Dedifferentiated amniotic fluid mesenchymal stem cell (primary cell): ENCODE results near the gene RASA4.
A peak's percentile ranks its signal among the peaks of the same experiment; 100 is the strongest.
"Not testable (repeated sequence)": the region's sequence is repeated elsewhere in the genome, so short reads cannot be mapped to it uniquely, and the experiment has no call there.

ENCODE experiments used
- DNase-seq: peaks from one replicate; pipeline ENCODE4 v3.0.0-alpha.2; 2016; ENCODE audit errors: extremely low spot score

Gene RASA4

DNA sequence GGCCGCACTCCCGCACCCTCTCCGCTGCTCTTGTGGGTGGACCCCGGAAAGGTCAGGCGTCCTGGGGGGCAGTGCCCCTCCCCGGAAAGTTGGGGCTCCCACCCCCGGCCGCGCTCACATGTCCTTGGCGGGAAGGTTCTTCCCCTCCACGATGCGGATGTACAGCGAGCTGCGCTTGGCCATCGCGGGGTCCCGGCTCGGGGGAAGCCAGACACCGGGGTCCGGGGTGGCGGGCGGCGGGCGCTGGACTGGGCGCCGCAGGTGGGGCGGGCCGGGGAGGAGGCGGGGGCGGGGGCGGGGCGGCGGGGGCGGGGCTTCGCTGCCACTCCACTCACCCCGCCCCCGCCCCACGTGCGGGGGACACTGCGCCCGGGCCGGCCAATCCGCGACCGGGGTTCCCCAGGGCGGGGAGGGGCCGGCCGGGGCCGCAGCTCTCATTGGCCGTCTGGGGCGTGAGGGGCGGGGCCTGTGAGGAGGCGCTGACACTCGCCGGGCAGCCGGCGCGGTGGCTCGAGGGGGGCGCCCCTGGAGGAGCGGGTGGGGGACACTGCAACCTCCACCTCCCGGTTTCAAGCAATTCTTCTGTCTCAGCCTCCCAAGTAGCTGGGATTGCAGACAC lies at the start of gene RASA4:
Gene RASA4 (minus strand): TSS at position 250 of the 619 bp plus-strand sequence. CDS start 67 bp downstream, at position 183.
- DNase-seq, result peak; percentile 6

DNA sequence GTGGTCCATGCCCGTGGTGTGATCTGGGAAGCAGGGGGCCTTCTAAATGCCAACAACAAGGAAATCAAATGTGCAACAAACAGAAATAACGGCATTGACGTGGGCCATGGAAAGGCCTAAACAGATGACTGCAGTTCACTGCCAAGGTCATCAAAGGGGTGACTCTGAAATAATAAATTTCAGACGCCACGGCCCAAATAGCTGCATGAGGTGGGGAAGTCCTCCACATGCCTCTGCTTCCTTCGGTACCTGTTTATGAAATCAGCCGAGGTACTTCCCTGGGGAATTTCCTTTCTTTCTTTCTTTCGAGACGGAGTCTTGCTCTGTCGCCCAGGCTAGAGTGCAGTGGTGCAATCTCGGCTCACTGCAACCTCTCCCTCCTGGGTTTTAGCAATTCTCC lies 48.2 kb upstream of the RASA4 start:
- not testable (repeated sequence) for DNase-seq

DNA sequence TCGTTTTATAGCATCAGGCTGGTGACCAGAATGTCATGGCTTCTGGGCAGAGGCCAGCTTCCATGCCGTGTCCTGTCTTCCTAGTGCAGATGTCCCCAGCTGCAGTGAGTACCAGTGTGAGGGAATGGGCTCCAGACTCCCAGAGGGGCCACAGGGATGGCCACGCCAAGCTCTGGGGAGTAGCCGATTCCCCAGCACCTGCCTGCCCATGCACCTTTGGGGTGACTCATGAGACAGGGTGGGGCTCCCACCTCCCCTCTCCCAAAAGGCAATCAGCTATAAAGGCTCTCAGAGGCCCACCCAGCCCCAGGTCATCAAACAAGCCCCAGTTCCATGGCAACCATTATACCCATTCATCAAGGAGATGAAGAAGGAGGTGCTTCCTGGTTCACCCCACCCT lies 33.4 kb upstream of the RASA4 start, which contains the start of gene SPDYE2B:
Gene SPDYE2B (plus strand): TSS at position 396 of the 400 bp plus-strand sequence. CDS start 2,030 bp downstream, outside the sequence.
- not testable (repeated sequence) for DNase-seq

- not testable (repeated sequence) for DNase-seq
Measured at GRCh38 chr7:102647813-102648212, 31.3 kb upstream of the RASA4 start.

DNA sequence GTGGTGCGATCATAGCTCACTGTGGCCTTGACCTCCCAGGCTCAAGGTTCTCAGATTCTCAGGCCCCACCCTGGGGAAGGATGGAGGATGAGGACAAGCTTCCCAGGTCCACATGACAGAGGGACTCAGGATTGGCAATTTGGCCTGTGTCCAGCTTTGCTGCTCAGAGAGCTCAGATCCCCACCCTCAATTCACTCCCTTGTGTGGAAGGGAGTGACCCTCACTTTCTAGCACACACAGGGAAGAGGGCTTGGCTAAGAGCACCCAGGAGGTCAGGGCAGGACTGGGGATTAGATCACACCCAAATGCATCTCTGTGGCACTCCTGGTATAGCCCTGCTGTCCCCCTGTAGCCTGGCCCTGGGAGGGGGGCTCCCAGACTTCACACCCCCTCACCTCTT lies 26.8 kb upstream of the RASA4 start:
- DNase-seq, result not testable (repeated sequence)

DNA sequence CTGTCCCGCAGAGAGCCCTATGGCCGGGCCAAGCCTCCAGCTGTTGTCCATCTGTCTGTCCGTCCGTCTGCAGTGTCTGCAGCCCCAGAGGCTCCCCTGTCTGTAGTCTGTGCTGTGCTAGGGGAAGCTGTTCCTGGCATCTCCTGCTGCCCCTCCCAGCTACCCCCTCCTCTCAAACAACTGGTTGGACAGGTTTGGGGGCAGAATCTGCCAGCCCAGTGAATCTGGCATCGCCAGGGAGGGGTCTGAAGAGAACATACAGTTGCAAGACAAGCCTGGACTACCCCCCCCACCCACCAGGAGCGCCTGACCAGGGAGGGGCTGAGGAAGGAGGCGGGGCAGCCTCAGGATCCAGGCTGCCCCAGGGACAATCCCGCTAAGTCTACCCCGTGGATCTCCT lies 26.1 kb upstream of the RASA4 start, which contains the start of gene UPK3BL1:
Gene UPK3BL1 (minus strand): TSS at position 101 of the 400 bp plus-strand sequence. CDS start 50 bp downstream, at position 51.
- DNase-seq, result not testable (repeated sequence)

DNA sequence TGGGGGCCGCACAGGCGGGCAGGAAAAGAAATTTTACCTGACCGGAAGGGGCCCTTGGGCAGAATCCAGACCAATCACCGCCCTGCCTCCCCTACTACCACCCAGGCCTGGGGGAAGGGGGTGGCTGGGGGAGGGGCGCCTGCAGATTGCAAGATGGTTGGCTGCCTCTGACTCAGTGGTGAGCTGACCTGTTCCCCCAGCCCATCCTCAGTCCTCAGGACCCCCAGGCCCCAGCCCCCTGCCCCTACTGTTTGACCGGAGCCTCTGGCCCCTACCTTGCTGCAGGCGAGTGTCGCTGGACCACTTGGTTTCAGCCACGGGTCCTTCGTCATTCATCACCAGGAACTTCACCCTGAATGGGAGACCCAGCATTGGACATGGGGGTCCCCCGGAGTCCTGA lies 22.3 kb upstream of the RASA4 start:
- not testable (repeated sequence) for DNase-seq

DNA sequence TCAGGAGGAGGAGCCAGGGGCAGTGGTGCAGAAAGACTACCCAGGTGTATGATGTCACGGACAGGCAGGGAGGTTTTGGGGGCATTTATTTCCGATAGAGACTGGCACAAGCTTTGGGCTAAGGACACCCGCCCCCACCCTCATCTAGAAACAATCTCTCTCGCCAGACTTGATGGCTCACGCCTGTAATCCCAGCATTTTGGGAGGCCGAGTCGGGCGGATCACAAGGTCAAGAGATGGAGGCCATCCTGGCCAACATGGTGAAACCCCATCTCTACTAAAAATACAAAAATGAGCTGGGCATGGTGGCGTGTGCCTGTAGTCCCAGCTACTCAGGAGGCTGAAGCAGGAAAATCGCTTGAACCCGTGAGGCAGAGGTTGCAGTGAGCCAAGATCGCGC lies 20.4 kb upstream of the RASA4 start:
- DNase-seq, result not testable (repeated sequence)

GRCh38 chr7:102635354-102635753 lies 18.8 kb upstream of the RASA4 start:
- not testable (repeated sequence) for DNase-seq

GRCh38 chr7:102634299-102634698 lies 17.7 kb upstream of the RASA4 start:
- DNase-seq, result not testable (repeated sequence)

GRCh38 chr7:102630622-102631021 lies 14.1 kb upstream of the RASA4 start:
- not testable (repeated sequence) for DNase-seq

DNA sequence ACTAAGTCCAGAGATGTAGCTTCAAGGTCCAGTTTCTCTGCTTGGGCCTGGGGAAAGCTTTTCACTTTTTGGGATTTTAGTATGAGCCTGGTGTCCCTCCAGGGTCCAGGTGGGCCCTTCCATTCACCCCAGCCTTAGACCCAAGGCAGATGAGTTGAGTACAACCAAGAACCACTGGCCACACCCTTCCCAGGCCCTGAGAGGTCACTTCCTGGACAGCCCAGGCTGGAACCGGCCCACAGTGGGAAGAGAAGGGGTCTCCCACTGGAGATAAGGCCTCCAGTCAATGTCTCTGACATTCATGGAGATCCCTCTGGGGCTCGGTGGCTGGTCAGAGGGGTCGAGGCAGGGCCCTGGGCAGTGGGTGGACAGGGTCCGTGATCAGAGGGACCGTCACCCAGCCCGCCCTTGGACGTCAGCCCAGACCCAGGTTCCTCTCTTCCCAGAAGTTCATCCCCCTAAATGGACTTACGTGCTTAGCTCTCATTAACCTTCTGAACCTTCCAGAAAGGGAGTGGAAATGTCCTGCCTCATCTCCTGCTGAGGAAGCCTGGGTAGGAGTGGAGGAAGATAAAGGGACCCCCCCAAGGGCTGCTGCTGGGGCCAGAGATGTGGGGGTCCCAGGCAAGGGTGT lies 10.8 kb upstream of the RASA4 start:
- DNase-seq, result not testable (repeated sequence)

DNA sequence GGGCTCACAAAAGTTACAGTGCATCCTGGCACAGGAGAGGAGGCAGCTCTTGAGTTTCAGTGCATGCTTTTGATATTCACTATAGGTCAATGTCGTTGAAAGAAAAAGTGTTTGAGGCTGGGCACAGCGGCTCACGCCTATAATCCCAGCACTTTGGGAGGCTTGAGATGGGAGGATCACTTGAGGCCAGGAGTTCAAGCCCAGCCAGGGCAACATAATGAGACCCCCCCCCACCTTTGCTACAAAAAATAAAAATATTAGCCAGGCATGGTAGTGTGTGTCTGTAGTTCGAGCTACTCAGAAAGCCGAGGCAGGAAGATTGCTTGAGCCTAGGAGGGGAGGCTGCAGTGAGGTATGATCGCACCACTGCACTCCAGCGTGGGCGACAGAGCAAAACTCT lies 1.6 kb upstream of the RASA4 start:
- peak; percentile 3 for DNase-seq

GRCh38 chr7:102615930-102616329 lies 626 bp downstream of the RASA4 start:
- DNase-seq, result not testable (repeated sequence)

DNA sequence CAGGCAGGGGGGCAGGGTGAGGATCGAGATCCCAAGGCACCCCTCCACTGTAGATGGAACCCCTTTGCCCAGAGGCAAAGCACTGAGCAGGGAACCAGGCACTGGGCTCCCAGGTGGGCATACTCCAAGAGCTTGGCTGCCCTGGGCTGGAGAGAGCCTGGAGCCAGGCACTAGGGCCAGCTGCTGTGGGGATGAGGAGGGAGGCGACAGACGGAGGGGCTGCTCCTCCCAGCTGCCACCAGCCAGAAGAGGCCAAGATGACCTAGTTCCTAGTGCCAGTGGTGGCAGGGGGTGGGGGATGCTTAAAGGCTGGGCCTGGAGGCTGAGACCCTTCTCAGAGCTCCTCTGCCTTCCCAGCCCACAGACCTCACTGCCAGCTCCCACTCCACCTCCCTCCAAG lies 1.7 kb downstream of the RASA4 start:
- DNase-seq, result not testable (repeated sequence)

DNA sequence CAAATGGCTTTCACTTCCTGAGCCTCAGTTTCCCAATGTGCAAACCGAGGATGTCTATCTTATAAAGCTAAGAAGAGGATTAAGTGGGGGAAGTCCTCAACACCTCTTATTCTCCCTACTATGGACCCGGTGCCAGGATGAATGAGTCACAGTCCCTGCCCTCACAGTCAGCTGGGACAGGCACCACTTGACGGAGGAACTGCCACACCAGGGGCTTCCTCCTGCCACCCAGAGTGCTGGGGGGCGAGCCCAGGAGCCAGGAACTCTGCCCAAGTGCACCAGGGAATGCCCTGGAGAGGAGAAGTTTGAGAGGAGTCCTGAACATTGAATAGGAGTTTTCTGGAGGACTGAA lies 2.2 kb downstream of the RASA4 start:
- DNase-seq, result not testable (repeated sequence)

- not testable (repeated sequence) for DNase-seq
Measured at GRCh38 chr7:102613575-102614345, 2.8 kb downstream of the RASA4 start.

- DNase-seq, result peak; percentile 11
Measured at GRCh38 chr7:102611675-102612325, 4.8 kb downstream of the RASA4 start.

DNA sequence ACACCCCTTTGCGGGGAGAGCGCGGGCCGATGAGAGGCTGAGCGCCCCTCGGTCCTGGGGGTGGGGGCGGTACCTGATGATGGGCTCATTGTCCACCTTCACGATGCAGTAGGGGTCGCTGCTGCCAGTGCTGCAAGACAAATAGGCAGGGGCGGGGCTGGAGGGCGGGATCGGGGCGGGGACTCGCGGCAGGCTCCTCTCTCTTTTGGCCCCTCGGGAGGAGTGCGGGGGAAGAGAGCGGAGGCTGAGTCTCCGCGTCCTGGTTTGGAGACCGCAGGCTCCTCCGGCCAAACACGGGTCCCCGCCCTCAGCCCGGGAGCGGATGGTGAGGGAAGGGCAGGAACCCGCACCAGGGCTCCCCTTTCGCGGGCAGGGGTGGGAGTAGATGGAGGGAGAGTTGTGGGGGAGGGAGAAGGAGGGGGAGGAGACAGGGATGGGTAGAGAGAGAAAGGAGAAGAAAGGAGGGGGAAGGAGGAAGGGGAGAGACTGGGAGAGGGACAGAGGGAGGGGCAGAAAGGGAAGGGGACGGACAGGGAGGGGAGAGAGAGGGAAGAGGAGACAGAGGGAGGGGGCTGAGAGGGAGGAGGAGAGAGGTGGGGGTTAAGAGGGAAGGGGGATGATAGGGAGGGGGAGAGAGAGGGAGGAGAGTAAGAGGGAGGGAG lies 5.4 kb downstream of the RASA4 start:
- DNase-seq, result not testable (repeated sequence)

DNA sequence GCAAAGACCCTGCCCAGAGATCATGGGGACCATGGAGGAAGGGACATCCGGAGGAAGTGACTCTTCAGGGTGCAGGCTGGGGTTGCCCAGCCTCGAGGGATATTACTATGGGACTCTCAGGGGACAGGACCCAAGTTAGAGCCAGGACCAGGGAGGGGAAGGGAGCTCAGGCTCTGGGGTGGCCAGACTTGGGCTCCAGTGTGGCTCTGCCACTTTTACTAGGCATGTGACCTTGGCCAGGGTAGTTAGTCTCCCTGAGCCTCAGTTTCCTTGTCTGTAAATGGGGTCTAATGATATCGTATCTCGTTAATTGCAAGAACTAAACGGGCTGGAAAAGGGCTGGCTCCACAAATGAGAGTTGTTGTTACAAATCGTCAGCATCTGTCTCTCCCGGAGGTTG lies 6.1 kb downstream of the RASA4 start:
- DNase-seq, result not testable (repeated sequence)

DNA sequence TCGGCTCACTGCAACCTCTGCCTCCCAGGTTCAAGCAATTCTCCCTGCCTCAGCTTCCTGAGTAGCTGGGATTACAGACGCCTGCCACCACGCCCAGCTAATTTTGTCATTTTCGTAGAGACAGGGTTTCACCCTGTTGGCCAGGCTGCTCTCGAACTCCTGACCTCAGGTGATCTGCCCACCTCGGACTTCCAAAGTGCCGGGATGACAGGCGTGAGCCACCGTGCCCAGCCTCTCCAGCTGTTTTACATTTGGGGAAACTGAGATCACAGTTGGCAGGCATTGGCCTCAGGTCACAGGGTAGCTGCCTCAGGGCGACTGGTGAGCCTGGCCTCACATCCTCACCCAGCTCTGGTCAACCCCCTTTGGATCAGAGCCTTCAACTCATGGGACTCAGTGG lies 6.8 kb downstream of the RASA4 start:
- DNase-seq, result not testable (repeated sequence)
